ENCODE results near the gene PNPLA2.

DNA sequence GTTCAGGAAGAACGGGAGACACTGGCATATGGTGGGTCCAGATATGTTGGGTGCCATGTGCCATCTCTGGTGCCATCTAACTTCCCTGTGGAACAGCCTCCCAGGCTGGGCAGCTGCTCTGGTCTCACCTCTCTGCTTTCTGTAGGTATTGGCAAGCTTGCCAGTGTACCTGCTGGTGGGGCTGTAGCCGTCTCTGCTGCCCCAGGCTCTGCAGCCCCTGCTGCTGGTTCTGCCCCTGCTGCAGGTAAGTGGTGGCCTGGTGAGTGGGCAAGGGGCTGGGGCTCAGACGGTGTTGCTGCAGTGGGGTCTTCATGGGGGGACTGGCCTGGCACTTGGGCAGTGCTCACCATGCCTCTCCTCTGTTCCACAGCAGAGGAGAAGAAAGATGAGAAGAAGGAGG, 6.3 kb upstream of the PNPLA2 start:
- no peak for TF ChIP-seq POLR2A (IDR thresholded peaks at IDR 0.05; ENCODE audit: low read length)
- TF ChIP-seq GATA1 (IDR thresholded peaks at IDR 0.05; ENCODE audit: low read depth, low read length) = no peak
